Glomerular visceral epithelial cell (primary cell): Measurements from ENCODE around the gene USP40.

Experiments
- DNase-seq: peaks from one replicate; pipeline ENCODE4 v3.0.0-alpha.2; 2016; ENCODE audit errors: extremely low spot score

Gene USP40

DNA sequence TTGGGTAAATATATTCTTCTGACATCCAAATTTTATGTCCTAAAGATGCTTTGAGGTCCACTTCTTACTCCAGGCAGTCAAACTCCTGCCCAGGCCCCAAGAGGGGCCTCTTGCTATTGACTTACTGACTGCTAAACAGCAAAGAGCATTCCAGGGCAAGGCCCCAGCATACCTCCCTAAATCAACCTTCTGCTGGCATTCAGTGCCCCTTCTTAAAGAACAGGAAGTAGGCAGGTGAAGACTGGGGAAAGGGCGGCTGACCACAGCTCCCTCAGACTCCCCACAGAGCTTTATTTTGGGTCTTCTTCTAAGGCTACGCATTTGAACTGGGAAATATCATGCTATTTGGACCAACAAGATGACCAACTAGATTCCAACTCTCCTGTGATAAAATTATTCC is 68.9 kb downstream of the USP40 start:
- no peak for DNase-seq

DNA sequence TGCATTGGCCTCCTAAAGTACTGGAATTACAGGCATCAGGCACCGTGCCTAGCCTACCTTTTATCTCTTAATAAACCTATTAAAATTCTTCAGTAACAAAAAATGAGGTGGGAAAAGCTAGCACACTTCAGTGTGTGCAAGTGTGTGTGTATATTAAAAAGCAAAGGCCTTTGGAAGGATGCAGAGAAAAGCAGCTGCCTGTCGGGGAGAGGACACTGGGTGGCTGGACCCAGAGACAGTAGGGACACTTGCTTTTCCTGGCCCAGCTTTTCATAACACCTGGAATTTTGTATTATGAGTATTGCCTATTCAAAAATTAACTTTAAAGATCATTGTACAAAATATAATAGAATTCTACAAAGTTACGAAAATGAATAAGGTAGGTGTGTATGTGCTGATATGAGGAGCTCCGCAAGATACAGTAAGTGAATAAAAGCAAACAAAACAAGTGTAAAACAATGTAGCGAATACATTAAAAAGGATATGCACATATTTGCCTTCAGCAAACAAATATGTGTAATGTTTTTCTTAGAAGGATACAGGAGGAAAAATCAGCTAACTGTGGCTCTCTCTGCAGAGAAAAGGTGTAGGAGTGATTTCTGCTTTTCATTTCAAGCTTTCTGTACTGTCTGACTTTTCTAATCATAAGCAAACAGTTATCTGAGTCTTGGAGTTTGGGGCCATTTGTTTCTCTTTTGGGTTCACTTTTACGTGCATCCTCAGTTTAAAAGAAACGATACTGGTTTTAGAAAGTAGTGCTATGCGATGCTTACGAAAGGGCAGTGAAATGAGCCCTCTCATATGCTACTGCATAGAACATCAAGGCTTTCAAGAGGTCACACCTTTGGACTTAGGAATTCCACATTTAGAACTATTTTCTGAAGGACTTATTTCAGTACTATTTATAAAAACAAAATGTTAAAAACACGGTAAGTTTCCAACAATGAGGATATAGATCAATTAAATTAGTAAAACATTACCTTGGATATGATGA is 70.8 kb downstream of the USP40 start:
- no peak for DNase-seq

- DNase-seq = no peak
Observed at GRCh38 chr2:233492751-233493150, 73.8 kb downstream of the USP40 start.

- no peak for DNase-seq
Observed at GRCh38 chr2:233492078-233492477, 74.5 kb downstream of the USP40 start.

DNA sequence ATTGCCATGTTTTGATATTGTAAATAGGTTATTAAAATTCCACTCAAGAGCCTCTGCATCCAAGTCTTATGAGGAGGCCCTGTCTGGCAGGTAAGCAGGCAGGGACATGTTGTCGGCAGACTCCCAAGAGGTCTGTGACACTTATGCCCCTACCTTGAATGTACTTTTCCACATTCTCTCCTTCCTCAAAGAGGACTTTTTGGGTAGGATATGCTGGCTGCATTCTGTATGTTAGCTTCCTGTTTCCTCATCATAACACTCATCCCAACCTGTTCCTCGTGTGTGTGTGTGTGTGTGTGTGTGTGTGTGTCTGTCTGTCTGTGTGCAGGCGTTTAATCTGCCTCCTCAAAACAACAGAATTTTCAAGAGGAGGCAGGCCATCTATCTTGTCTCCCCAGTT is 75.3 kb downstream of the USP40 start:
- no peak for DNase-seq

GRCh38 chr2:233490831-233491230 is 75.8 kb downstream of the USP40 start:
- DNase-seq = no peak

DNA sequence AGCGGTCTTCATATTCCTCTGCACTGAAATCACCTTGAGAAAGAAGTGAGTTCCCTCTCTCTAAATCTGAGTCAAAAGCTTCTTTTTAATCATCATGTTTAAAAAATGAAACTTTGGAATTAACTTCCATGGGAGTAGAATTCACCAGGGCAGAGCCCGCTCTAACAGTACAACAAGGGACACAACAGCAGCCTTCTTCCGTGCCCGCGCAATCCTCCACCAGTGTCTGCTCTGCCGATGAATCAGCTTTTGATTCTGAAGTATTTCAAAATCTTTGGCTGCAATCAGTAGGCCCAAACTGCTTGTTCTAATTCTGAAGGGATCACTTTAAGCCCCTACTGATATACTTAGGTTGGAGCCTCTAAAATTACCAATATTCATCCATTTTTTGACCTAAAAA is 76.9 kb downstream of the USP40 start:
- no peak for DNase-seq

DNA sequence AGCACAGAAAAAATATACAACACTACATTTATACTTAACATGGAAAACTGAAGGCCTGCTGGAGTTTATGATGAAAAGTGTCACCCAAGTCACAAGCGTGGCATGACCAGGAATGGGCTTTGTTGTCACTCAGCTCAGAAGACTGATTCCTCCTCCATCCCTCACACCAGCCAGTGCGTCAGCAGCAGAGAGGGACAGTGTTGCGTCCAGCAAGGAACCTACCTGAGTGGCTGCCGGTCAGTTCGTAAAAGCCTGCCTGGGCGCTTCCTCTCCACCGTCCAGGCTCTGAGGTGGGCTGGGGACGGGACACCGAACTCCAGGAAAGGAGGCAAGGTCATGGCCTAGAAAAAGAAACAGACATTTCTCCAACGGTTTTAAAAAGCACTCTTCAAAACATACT is 77.4 kb downstream of the USP40 start:
- DNase-seq = no peak

GRCh38 chr2:233487748-233488345 is 78.7 kb downstream of the USP40 start:
- peak; percentile 43 for DNase-seq

DNA sequence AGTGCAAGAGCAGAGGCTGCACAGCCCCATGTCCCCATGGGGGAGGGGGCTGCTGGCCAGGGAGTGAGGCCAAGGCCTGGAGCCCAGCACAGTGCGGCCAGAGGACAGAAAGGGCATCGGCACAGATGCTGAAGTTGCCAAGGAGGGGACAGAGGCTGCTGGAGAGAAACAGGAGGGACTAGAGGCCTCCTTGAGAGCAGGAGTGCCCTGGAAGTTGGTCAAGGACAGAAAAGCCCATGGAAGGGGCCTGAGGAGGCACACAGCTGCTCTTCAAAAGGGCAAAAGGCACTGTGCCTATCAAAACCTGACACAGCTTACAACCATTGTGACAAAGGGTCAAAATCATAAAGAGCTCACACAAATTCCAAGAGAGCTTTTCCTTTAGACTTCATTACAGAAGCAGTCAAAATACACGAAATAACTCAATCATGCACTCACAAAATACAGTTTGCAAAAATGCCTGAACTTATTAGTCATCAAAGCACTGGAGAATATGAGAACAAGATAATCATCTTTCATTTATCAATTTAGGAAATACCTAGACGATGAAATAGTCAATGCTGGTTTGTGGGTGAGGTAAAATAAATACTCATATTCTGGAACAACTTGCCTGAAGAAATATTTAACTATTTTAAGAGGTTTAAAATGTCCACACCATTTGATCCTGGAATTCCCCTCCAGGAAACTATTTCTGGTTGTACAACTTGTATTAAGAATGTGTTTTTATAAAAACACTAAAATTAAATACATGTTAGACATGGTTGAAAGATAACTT is 79.6 kb downstream of the USP40 start:
- peak; percentile 95 for DNase-seq

- no peak for DNase-seq
Observed at GRCh38 chr2:233486357-233486756, 80.2 kb downstream of the USP40 start.

GRCh38 chr2:233485726-233486125 is 80.9 kb downstream of the USP40 start:
- no peak for DNase-seq

DNA sequence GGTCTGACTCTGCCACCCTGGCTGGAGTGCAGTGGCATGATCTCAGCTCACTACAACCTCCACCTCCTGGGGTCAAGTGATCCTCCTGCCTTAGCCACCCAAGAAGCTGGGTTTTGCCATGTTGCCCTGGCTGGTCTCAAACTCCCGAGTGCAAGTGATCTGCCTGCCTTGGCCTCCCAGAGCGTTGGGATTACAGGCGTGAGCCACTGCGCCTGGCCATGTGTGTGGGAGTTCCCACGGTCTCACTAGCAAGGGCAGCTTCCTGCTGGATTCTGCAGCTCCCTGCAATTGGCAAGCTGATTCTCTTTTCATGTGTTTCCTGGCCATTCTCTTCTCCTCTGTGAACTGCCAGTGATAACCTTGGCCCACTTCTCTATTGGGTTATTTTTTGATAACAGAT is 84.0 kb downstream of the USP40 start:
- DNase-seq = no peak

- no peak for DNase-seq
Observed at GRCh38 chr2:233481368-233482142, 85.0 kb downstream of the USP40 start.

- DNase-seq = peak; percentile 26
Observed at GRCh38 chr2:233480490-233481202, 85.9 kb downstream of the USP40 start.

- DNase-seq = no peak
Observed at GRCh38 chr2:233479616-233480489, 86.7 kb downstream of the USP40 start.

- DNase-seq = no peak
Observed at GRCh38 chr2:233477548-233478433, 88.8 kb downstream of the USP40 start.

DNA sequence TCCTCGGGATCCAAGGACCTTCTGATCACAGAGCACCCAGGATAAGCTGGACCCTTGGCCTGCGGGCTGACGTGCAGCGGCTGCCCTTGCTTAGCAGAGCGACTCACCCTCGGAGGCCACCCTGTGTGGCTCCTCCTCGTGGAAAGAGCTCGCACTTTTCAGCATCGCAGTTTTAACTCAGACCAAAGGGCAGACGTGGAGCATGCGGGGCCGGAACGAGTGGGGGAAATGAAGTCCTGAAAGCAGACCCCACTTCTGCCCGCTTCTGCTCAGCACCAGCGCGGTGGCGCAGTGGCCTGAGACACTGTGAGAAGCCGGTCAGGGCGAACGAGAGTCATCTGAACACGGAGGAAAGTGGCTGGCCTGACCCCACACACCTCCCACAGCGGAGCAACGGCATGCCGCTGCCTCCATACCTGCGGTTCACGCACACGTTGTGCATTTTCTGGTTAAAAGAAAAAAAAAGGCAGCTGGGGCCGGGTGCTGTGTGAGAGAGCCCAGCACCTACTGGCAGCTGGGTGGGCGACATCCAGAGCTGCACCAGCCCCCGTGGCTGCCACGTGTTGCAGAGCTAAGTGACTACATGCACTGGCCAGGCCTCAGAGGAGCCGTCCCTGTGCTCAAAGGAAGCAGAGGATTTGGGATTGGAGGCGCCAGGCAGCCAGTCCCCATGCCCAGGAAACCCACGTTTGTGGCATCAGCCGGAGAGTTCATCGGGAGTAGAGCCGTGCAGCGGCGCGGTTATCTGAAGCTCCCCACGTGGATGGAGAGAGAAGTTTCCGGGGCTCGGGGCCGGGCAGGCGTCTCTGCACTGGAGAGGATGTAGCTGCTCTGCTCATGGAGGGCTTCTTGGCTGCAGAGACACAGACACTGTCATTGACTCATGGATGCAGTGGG is 89.7 kb downstream of the USP40 start:
- DNase-seq = no peak
